HG02642 (cell line): ENCODE results near the gene MFAP2.

ENCODE experiments used
- ATAC-seq: cut with Tn5 transposase; IDR thresholded peaks from one replicate; pipeline ENCODE4 v1.9.1; 2021; ENCODE audit warnings: mild to moderate bottlenecking; ENCODE audit not compliant: unreplicated experiment, poor library complexity

Gene MFAP2

DNA sequence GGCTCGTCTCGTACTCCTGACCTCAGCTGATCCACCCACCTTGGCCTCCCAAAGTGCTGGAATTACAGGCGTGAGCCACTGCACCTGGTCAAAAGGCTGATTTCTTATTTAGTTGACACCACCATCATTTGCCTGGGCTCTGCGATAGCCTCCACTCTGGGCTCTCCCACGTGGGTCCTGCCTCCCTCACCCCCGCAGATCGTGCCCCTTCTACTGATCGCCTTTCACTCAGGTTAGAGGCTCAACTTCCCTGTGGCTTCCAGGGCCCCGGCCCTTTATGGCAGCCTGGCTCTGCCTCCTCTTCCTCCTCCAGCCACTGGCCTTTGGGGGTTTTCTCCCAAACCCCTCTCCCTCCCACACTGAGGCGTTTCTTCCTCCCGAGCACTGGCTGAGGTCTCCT is 2.5 kb upstream of the MFAP2 start:
- ATAC-seq = no peak

DNA sequence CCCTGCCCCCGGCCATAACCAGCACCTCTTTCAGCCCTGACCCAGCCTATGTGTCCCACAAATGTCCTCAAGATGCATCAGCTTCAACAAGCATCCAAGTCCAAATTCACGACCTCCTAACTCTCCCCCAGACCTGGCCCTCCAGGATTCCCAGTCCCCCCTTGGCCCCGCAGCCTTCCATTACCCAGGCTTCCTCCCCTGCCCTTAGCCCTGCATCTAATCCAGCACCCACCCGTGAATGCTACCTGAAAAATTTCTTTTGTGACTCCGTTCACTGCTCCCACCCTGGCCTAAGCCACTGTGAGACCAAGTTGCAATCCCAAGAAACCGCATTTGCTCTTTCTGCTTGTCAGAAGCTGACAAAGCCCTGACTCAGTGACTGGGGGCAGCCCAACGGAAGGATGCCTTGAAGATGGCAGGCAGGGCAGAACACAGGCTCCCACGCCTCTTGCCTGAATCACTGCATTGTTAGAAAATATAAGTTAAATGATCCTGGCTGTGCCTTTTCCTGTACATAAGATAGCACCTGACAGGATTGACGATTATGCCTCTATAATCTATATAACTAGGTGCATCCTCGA is 939 bp upstream of the MFAP2 start:
- ATAC-seq = no peak

DNA sequence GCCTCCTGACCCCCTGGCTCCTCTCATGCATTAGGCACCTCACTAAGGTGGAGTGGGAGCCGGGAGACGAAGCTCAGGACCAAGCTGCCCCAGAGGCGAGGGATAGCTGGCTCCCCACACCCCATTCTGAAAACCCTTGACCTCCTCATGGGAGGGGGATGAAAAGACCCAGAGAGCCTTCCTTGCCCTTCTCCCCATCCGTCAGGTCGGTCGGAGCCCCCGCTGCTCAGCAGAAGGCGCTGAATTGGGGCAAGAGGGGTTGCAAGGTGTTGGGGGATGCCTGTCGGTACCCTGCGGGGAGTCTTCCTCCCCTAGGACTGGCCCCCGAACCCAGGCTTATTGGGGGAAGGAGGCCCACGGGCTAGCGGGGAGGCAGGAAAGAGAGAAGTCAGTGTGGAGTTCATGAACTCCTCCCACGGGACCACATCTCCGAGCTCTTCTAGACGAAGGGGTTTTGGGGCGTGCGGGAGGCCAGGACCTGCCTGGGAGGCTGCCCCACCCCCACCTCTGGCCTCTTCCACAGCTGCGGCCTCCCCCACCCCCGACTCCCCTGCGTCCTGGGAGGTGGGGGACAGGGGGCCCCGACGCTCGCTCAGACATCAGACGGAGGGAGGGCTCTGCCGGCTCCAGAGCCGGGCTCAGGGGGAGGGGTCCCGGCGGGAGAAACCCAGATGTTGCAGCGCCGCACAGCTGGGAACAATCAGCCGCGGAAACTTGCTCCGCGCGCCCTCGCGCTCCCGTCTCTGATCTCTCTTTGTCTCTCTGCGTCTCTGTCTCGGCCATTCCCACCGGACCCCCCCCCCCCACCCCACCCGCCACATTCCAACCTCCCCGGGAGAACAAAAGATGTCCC is 719 bp downstream of the MFAP2 start:
- no peak for ATAC-seq

DNA sequence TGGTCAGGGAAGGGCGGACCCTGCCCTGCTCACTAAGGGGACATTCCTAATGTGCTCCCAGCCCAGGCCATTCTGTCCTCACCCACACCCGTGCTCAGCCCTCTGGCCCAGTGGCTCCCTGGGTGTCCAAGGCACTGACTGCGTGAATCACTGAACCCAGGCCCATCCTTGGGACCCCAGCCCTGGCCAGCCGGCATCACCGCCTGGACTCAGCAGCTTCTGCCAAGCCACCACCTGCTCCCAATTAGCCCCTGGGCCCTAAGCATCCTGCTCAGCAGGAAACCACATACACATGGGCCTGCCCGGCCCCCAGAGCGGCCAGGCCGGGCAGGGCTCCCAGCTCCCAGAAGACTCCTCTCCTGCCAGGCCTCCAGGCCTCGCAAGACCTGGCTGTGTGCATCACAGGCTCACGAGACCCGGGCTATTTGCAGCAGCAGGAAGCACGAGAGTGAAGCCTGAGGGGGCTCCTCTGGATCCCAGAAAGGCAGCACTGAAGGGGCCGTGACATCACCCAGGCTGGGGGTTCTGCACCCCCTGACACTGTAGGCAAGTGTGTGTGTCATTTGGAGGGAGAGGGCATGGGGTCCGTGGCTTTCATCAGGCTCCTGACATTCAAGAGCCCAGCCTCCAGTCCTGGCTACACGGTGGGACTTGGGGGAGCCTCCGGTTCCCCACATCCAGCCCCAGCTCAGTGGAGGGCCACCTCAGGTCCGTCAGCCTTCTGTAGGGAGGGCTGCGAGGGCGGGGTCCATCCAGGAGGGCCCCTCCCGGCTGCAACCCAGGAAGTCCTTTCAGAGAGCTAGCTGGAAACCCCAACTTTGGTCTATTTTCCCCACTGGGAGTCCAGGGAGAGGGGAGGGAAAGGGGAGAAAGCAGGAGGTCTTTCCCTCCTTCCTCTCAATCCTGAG is 1.6 kb downstream of the MFAP2 start:
- no peak for ATAC-seq

DNA sequence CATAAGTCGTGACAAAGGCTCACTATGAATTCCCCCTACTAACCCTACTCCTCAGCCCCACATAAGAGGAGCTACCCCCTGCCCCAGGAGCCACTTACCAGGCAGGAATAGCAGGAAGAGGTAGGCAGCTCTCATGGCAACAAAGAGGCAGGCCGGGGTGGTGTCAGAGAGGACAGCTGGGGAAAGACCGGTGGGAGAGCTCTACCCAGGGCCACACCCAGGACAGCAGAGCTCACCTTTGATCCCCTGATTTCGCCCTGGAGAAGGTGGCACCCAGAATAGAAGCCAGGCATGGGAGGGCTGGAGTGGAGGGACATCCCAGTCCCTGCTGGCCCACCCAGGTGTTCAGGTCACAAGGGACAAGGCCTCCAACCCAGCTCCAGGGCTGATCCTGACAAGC is 2.3 kb downstream of the MFAP2 start:
- no peak for ATAC-seq

DNA sequence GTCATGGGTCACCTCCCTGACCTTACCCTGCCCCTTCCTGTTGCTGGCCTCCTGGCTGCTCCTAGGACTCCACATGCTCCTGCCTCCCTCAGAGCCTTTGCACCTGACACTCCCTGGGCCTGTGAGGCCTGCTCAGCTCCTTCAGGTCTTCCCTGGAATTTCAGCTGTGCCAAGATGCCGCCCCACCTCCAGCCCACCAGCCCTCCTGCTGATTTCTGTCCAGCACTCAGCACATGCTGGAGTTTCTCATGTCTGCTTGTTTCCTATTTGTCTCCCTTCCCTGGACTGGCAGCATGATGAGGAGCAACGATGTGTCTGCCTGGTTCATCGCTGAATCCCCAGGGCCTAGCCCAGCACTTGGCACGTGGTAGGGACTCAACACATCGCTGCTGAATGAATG is 3.0 kb downstream of the MFAP2 start:
- ATAC-seq = no peak

DNA sequence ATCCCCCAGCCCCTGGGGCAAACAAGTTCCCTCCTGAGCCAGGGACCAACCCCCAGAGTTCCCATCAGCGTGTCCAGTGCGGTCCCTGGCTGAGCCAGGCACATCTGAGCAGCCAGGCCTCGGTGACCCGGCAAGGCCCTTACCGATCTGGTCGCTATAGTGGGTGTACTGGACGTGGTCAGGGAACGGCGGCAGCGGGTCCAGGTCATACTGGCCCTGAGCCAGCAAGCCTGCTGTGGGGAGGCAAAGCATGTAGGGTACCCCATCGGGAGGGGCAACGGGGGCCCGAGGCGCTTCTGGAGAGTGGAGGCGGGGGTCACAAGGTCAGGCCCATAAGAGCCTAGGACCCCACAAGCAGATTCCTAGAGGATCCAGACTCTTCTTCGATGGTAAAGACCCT is 3.5 kb downstream of the MFAP2 start:
- ATAC-seq = no peak

DNA sequence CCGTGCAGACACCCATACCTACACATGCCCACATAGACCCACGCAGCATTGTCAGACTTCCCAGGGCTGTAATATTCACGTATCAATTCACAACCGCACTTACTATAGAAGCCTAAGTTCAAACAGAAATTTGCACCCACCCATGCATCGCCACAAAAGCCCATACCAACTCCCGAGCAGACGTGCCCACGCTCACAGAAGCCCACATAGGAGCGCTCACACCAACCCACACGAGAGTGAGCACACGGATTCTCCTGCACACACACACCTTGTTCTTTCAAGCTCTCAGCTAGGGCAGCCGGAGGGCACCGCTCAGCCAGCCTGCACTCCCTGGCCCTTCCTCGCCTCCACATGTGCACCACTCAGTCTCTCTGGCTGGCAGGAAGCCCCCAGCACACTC is 4.6 kb downstream of the MFAP2 start:
- no peak for ATAC-seq

DNA sequence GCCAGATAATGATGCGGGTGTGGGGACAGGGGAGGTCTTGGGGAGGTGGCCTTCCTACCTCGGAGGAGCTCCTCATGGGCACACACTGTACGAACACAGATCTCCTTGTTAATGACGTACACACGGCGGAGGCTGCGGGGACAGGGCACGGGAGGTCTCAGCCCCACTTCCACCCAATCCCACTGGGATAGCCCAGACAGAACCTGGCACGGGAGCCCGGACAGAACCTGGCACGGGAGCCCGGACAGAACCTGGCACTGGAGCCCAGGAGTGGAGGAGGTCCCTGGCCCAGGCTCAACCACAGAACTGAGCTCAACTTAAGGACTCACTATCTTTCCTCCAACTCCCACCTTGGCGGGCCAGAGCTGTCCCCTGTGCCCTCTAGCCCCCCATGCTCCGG is 5.2 kb downstream of the MFAP2 start:
- ATAC-seq = no peak

DNA sequence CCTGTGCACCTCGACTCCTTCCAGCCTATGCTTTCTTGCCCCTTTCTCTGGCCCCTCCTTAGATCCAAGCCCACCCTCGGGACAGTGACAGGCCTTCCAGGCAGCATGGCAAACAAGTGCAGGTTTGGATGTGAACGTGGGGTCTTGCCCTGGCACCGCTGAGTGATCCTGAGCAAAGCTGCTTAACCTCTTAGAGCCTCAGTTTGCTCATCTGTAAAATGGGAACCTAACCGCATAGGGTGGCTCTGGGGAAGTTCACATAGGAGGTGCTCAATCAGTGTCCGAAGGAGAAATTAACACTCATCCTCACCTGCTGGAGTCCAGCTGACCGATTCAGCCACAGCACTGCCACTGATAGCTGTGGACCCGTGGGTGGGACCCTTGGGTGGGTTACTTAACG is 7.2 kb downstream of the MFAP2 start:
- ATAC-seq = no peak

DNA sequence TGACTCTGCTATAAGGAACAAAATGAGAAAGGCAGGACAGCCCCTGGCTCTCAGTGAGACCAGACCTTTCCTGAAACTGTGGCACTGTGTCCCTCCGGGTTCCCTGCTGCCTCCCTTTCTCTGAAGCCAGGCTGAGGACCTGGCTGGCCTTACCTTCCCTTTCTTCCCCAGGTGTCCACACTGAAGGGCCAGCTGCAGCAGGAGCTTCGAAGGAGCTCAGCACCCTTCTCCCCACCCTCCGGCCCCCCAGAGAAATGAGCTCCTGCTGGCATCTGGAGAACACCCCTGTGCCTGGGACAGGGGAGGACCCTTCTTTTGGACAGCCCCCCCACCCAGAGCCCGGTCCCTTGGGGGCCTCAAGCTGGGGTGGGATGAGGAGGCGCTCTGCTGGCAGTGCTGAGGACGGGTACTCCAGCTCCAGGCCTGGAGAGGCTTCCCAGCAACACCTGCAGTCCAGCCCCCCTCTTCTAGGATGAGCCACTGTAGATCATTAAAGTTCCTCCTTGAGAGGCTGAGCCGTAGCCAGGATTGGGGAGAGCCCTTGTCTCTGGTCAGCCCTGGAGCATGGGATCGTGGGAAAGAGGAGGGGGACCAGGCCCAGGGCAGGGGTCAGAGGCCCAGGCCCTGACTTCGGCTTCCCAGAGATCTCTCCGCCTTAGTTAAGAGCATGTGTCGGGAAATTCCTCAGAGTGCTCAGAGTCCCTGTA is 8.1 kb downstream of the MFAP2 start:
- ATAC-seq = no peak

DNA sequence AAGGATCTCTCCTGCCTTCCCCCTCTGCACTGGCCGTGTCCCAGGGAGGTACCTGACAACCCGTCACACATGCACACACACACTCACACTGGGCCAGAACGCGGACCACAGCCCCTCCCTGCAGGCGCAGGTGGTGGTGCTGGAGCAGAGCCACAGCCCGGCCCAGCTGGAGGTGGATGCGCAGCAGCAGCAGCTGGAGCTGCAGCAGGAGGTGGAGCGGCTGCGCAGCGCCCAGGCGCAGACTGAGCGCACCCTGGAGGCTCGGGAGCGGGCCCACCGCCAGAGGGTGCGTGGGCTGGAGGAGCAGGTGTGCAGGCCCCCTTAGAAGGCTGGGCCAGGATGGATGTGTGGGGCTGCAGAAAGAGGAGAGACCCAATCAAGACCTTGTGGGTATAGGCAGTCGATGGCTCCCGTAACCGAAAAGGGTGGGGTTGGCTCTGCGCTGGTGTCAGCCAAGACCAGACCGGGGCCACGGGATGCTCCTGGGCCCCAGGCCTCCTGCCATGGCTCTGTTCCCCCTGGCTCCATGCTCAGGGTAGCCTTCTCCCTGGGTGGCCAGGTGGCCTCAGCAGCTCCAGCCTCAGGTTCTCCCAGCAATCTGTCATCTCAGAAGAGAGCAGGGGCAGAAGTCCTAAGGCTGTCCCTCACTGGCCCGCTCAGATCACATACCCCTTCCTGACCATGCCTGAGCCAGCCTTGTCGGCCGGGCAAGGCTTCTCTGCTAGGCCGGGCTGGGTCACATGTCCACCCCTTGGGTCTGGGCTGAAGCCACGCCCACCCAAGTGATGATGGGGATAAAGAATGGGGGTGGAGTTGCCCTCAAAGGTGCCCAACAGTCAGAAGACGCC is 8.9 kb downstream of the MFAP2 start:
- no peak for ATAC-seq

DNA sequence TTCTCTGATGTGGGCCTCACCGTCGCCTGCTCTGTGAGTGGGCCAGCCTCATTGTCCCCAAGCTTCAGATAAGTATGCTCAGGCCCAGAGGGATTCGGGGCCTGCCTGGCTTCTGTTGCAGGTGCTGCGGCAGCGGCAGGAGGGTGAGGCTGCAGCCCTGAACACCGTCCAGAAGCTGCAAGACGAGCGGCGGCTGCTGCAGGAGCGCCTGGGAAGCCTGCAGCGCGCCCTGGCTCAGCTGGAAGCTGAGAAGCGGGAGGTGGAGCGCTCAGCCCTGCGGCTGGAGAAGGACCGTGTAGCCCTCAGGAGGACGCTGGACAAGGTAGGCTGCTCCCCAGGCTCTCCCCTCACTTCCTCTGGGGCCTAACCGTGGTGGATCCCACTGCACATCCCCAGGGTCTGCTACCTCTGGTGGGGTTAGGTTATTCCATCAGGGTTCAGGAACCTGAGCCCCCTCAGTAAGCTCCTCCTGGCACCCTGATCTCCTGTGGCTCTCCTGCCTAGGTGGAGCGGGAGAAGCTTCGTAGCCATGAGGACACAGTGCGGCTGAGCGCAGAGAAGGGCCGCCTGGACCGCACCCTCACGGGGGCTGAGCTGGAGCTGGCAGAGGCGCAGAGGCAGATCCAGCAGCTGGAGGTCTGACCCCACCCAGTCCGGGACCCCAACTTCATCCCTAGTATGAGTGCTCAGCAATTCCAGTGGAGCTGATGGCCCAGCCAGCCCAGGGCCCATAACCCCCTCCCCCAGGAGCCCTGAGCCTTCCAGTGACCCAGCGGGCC is 10.1 kb downstream of the MFAP2 start:
- no peak for ATAC-seq

DNA sequence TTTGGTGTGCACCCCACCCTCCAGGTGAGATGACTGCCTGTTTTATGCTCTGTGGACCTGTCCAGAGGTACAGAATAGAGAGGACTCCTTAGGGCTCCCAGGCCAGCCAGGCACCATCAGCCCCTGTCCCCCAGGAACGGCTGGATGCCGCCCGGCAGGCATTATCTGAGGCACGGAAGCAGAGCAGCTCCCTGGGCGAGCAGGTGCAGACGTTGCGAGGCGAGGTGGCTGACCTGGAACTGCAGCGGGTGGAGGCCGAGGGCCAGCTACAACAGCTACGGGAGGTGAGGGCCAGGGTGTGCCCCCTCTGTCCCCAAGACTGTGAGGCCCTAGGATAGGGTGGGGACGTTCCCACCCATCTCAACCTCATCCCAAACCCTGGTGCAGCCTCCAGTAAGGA is 10.8 kb downstream of the MFAP2 start:
- no peak for ATAC-seq

DNA sequence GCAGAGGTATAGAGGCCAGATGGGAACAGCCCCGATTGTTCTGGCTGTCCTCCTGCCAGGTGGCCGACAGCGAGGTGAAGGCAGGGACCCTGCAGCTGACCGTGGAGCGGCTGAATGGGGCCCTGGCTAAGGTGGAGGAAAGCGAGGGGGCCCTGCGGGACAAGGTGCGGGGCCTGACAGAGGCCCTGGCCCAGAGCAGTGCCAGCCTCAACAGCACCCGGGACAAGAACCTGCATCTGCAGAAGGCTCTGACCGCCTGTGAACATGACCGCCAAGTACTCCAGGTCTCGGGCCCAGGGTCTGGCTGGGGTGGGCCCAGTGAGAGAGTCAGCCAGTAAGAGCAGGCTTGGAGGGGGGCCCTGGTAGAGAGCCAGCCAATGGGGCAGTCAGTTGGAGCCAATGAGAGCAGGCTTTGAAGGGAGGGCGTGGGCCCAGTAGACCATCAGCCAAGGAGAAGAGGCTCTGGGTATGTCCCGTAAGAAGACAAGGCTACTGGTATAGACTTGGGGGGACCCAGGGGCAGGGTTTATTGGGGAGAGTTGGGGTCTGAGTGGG is 11.3 kb downstream of the MFAP2 start:
- no peak for ATAC-seq

DNA sequence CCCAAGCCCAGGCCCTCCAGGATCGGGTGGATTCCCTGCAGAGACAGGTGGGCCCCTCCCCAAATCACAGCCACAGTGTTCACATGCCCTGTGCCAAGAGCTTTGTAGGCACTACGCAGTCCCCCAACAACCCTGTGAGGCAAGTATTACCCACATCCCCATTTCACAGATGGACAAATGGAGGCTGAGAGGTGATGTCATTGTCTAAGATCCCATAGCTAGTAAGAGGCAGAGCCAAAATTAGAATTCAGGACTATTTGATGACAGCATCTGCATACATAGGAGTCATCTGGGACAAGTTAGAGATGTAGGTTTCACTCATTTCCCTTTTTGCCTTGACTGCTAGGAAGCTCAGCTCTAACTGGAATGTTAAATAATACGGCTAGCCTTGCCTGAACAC is 12.0 kb downstream of the MFAP2 start:
- ATAC-seq = no peak

DNA sequence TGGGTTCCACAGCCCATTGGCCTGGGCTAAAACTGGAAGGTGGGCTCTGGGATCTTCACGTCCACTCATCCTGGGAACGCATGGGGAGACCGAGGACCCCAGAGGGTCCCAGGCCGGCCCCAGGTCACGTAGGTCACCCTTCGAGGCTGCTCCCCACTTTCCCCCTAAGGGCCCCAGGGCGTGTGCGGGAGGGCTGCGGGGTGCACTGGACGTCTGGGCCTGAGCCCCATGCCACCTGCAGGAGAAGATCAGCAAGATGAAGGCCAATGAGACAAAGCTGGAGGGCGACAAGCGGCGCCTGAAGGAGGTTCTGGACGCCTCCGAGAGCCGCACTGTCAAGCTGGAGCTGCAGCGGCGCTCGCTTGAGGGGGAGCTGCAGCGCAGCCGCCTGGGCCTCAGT is 12.5 kb downstream of the MFAP2 start:
- ATAC-seq = no peak

DNA sequence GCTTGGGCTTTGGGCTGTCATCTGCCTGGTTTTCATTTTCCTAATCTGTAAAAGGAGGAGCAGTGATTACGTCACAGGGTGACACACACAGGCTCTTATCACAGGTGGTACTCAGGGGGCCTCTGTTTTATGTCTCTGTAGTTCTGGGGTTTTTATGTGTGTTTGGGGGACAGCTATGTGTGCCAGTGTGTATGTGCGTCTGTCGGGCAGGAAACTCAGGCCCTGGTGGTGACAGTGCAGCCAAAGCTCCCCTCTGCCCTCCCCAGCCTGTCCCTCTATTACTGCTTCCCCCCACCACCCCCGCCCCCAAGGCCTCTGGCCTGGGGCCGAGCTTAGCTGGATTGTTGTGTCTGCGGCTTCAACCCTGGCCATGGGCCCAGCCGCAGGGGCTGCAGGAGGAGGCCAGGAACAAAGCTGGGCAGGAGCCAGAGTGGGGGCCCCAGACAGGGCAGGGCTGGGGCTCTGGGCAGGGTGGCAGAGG is 13.3 kb downstream of the MFAP2 start:
- ATAC-seq = no peak
